ENCODE data around the gene SDCCAG8. TPM values are rescaled to one million over a fixed set of nuclear protein-coding genes. Genes with fewer than 3 reads are reported as not detected.
A peak's percentile ranks its signal among the peaks of the same experiment; 100 is the strongest.

Gene SDCCAG8
- total RNA-seq, 1 donor from 2014 or later: 24.5 TPM

GRCh38 chr1:243433737-243434370, 178.0 kb downstream of the SDCCAG8 start:
- Histone ChIP-seq H4K20me1 (ENCODE audit: insufficient read depth, low read length) (peaks cover 8% of the 10 kb centered on the region), H2AFZ (ENCODE audit: low read depth, low read length) (no peak overlapping the region), H3K36me3 (ENCODE audit: insufficient read depth, low read length) (no peaks in the 10 kb centered on the region), H3K9me3 (ENCODE audit: insufficient read depth, low read depth, low read length) (no peaks in the 10 kb centered on the region), H3K27me3 (ENCODE audit: insufficient read depth, low read length) (no peaks in the 10 kb centered on the region), H3K4me3 (ENCODE audit: insufficient read depth, low read depth, low read length) (no peak overlapping the region), H3K9ac (ENCODE audit: low read length) (no peak overlapping the region), H3K4me2 (ENCODE audit: low read length) (no peak overlapping the region), H3K4me1 (ENCODE audit: insufficient read depth, low read length) (peaks cover 7% of the 10 kb centered on the region), H3K79me2 (ENCODE audit: insufficient read depth, low read length) (no peaks in the 10 kb centered on the region), H3K27ac (ENCODE audit: low read depth, low read length) (no peak overlapping the region)
- peak; percentile 26 for FAIRE-seq
- no peaks in the 10 kb centered on the region for H3K9me3 Mint-ChIP-seq (ENCODE audit: unreplicated experiment)
- DNase-seq (ENCODE audit: low read depth): peak; percentile 51
- no peak overlapping the region for H3K27ac Mint-ChIP-seq (ENCODE audit: unreplicated experiment)
- no peaks in the 10 kb centered on the region for H3K27me3 Mint-ChIP-seq (ENCODE audit: low read depth, unreplicated experiment)
- no peak overlapping the region for H3K4me3 Mint-ChIP-seq (ENCODE audit: unreplicated experiment)
- peaks cover 3% of the 10 kb centered on the region for H3K36me3 Mint-ChIP-seq (ENCODE audit: low read depth, unreplicated experiment)
- TF ChIP-seq CTCF (IDR thresholded peaks at IDR 0.05; ENCODE audit: insufficient read depth, low read depth, low read length): no peak
- TF ChIP-seq EZH2 (IDR thresholded peaks at IDR 0.05; ENCODE audit: insufficient read depth, low read length): no peak
- H3K4me1 Mint-ChIP-seq (ENCODE audit: low read depth, unreplicated experiment): peaks cover 2% of the 10 kb centered on the region

- H3K27ac Mint-ChIP-seq (ENCODE audit: unreplicated experiment): no peak overlapping the region
- H3K9me3 Mint-ChIP-seq (ENCODE audit: unreplicated experiment): no peaks in the 10 kb centered on the region
- H3K4me1 Mint-ChIP-seq (ENCODE audit: low read depth, unreplicated experiment): peaks cover 2% of the 10 kb centered on the region
- H3K27ac ChIP-seq (ENCODE audit: low read depth, low read length): no peak overlapping the region
- H3K4me3 ChIP-seq (ENCODE audit: insufficient read depth, low read depth, low read length): no peak overlapping the region
- H3K27me3 ChIP-seq (ENCODE audit: insufficient read depth, low read length): no peaks in the 10 kb centered on the region
- H4K20me1 ChIP-seq (ENCODE audit: insufficient read depth, low read length): peaks cover 8% of the 10 kb centered on the region
- H2AFZ ChIP-seq (ENCODE audit: low read depth, low read length): no peak overlapping the region
- H3K4me1 ChIP-seq (ENCODE audit: insufficient read depth, low read length): peaks cover 7% of the 10 kb centered on the region
- H3K36me3 Mint-ChIP-seq (ENCODE audit: low read depth, unreplicated experiment): peaks cover 3% of the 10 kb centered on the region
- no peak overlapping the region for H3K4me3 Mint-ChIP-seq (ENCODE audit: unreplicated experiment)
- peaks cover under 1% of the 10 kb centered on the region for H3K36me3 ChIP-seq (ENCODE audit: insufficient read depth, low read length)
- peak; percentile 20 for FAIRE-seq
- DNase-seq (ENCODE audit: low read depth): peak; percentile 34
- TF ChIP-seq EZH2 (IDR thresholded peaks at IDR 0.05; ENCODE audit: insufficient read depth, low read length): no peak
- no peak for TF ChIP-seq CTCF (IDR thresholded peaks at IDR 0.05; ENCODE audit: insufficient read depth, low read depth, low read length)
- no peaks in the 10 kb centered on the region for H3K9me3 ChIP-seq (ENCODE audit: insufficient read depth, low read depth, low read length)
- H3K79me2 ChIP-seq (ENCODE audit: insufficient read depth, low read length): no peaks in the 10 kb centered on the region
- no peak overlapping the region for H3K4me2 ChIP-seq (ENCODE audit: low read length)
- H3K27me3 Mint-ChIP-seq (ENCODE audit: low read depth, unreplicated experiment): no peaks in the 10 kb centered on the region
- no peak overlapping the region for H3K9ac ChIP-seq (ENCODE audit: low read length)
Observed at GRCh38 chr1:243434594-243434993, 178.8 kb downstream of the SDCCAG8 start.

- Histone ChIP-seq H3K9ac (ENCODE audit: low read length) (no peak overlapping the region), H3K4me1 (ENCODE audit: insufficient read depth, low read length) (peaks cover 7% of the 10 kb centered on the region), H4K20me1 (ENCODE audit: insufficient read depth, low read length) (peaks cover 8% of the 10 kb centered on the region), H3K79me2 (ENCODE audit: insufficient read depth, low read length) (no peaks in the 10 kb centered on the region), H3K4me2 (ENCODE audit: low read length) (no peak overlapping the region), H3K4me3 (ENCODE audit: insufficient read depth, low read depth, low read length) (no peak overlapping the region), H3K36me3 (ENCODE audit: insufficient read depth, low read length) (peaks cover 5% of the 10 kb centered on the region), H2AFZ (ENCODE audit: low read depth, low read length) (no peak overlapping the region), H3K9me3 (ENCODE audit: insufficient read depth, low read depth, low read length) (no peaks in the 10 kb centered on the region), H3K27me3 (ENCODE audit: insufficient read depth, low read length) (no peaks in the 10 kb centered on the region), H3K27ac (ENCODE audit: low read depth, low read length) (no peak overlapping the region)
- peaks cover 2% of the 10 kb centered on the region for H3K4me1 Mint-ChIP-seq (ENCODE audit: low read depth, unreplicated experiment)
- TF ChIP-seq EZH2 (IDR thresholded peaks at IDR 0.05; ENCODE audit: insufficient read depth, low read length) (no peak), CTCF (IDR thresholded peaks at IDR 0.05; ENCODE audit: insufficient read depth, low read depth, low read length) (no peak)
- H3K36me3 Mint-ChIP-seq (ENCODE audit: low read depth, unreplicated experiment): peaks cover 3% of the 10 kb centered on the region
- no peak overlapping the region for H3K27ac Mint-ChIP-seq (ENCODE audit: unreplicated experiment)
- FAIRE-seq: no peak
- H3K9me3 Mint-ChIP-seq (ENCODE audit: unreplicated experiment): no peaks in the 10 kb centered on the region
- no peaks in the 10 kb centered on the region for H3K27me3 Mint-ChIP-seq (ENCODE audit: low read depth, unreplicated experiment)
- no peak for DNase-seq (ENCODE audit: low read depth)
- H3K4me3 Mint-ChIP-seq (ENCODE audit: unreplicated experiment): no peak overlapping the region
Observed at GRCh38 chr1:243435836-243436235, 180.0 kb downstream of the SDCCAG8 start.

All from astrocyte (in vitro differentiated cells and primary cell).